ENCODE data around the gene AKNA.

DNA sequence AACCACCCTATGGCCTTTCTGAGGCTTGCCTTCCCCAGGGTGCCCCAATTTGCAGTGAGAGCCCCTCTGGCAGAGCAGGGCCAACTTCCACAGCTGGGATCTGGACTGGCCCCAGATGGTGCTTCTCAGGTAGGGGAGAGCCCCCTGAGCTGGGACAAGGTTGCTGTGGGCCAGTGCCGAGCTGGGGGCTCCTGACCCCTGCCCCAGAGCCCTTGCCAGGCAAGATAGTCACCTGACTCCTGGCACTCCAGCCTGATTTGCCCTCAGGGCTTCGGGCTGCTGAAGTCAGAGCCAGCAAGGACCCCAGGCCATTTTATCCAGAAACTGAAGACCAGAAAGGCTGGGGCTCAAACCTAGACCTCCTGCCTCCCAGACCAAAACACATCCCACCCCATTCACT, 33.4 kb upstream of the AKNA start:
- TF ChIP-seq CTCF (IDR thresholded peaks at IDR 0.05) = no peak
- no peak for TF ChIP-seq POLR2AphosphoS5 (IDR thresholded peaks at IDR 0.05)
